ENCODE data around the gene PCDHGA1.

The PCDHGA1 gene

DNA sequence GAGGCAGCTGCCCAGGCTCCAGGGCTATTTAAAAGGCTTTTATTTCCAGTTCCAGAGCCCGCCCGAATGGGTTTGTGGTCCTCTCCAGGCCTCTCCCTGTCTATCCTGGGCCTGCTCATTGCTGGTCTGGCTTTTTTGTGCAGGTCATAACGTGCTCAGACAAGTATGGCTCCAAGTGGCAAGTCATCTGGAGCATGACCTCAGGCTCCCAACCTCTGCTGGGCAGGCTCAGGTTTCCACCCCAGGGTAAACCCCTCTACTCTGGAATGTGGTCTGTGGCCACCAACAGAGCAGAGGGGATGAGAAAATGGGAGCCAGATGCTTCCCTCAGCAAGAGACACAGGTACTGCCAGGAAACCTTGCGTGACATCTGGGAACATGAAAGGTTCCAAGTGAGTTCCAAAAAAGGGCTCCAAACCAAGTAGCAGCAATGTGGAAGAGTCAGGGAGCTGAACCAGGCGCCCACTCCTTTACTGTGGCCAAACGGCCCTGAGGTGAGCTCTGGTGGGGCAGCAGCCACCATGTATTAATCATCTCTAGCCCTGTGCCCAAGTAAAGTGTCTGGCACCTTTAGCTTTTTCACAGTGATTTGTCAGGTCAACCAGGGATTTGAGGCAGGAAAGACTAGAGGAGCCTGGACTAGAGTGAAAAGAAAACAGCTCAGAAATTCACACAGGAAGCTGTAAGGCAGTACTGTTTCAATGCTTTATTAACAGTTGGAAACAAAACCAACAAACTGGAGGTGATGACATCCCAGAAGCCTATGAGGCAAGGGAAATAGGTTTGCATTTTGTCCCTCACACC is 184.2 kb downstream of the PCDHGA1 start:
- DNase-seq (ENCODE audit: low spot score): no peak

DNA sequence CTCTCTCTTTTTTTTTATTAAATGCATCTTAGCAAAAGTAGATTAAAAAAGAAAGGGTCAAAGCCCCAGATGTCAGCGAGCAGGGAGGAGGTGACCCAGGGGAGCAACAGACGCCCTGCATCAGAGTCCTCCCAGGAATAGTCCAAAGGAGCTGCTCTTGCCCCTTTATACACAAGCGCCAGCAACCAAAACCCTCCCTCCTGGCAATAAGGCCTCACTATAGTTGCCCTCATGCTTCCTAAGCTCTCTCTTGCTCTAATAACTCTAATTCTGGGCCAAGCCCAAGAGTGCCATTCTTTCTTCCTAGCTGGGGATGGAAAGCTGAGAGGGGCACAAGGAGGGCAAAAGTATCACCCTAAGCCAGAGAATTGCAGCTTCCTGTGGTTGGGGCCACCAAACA is 184.8 kb downstream of the PCDHGA1 start:
- DNase-seq (ENCODE audit: low spot score): no peak

- DNase-seq (ENCODE audit: low spot score): no peak
These were observed 185.8 kb downstream of the PCDHGA1 start for GRCh38 chr5:141515946-141516671.

DNA sequence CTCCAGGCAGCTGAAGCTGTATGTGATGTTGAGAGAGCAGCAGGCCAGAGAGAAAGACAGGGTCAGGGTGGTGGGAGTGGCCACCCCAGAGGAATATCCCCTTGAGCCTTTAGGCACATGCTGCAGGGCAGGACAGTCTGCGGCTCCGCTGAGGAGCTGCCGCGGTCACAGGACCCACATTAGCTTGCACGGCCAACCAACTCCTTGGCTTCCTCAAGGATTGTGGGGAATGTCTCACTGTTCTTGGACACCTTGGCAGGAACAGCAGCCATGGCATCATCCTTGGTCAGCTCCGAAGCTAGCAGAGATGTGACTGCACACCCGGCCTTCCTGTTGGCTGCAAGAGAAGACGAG is 186.3 kb downstream of the PCDHGA1 start:
- no peak for DNase-seq (ENCODE audit: low spot score)

GRCh38 chr5:141517312-141517711 is 187.0 kb downstream of the PCDHGA1 start:
- DNase-seq (ENCODE audit: low spot score): no peak

- DNase-seq (ENCODE audit: low spot score): no peak
These were observed 187.7 kb downstream of the PCDHGA1 start for GRCh38 chr5:141517880-141518617.

- DNase-seq (ENCODE audit: low spot score): no peak
These were observed 188.3 kb downstream of the PCDHGA1 start for GRCh38 chr5:141518618-141519015.

GRCh38 chr5:141519605-141520565 is 189.6 kb downstream of the PCDHGA1 start:
- no peak for DNase-seq (ENCODE audit: low spot score)

GRCh38 chr5:141521244-141521781 is 191.0 kb downstream of the PCDHGA1 start:
- DNase-seq (ENCODE audit: low spot score): peak; percentile 96

DNA sequence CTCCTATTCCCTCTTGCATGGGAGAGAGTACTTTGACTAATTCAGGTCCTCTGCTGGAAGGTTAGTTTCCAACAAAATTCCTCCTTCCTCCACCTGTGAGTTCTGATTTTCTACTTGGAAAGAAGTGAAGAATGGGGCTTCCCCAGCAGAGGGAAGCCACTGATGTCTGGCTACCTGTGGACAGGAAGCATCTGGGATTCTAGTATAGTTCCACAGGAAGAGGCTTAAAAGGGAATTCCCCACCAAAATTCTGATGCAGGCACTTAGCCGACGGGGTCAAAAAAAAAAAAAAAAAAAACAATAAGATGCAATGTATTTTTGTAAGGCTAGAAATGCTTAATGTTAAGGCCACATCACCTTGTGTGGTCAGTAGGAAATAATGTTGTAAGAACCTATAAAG is 192.0 kb downstream of the PCDHGA1 start:
- DNase-seq (ENCODE audit: low spot score): no peak

- DNase-seq (ENCODE audit: low spot score): no peak
These were observed 193.7 kb downstream of the PCDHGA1 start for GRCh38 chr5:141523991-141524390.

DNA sequence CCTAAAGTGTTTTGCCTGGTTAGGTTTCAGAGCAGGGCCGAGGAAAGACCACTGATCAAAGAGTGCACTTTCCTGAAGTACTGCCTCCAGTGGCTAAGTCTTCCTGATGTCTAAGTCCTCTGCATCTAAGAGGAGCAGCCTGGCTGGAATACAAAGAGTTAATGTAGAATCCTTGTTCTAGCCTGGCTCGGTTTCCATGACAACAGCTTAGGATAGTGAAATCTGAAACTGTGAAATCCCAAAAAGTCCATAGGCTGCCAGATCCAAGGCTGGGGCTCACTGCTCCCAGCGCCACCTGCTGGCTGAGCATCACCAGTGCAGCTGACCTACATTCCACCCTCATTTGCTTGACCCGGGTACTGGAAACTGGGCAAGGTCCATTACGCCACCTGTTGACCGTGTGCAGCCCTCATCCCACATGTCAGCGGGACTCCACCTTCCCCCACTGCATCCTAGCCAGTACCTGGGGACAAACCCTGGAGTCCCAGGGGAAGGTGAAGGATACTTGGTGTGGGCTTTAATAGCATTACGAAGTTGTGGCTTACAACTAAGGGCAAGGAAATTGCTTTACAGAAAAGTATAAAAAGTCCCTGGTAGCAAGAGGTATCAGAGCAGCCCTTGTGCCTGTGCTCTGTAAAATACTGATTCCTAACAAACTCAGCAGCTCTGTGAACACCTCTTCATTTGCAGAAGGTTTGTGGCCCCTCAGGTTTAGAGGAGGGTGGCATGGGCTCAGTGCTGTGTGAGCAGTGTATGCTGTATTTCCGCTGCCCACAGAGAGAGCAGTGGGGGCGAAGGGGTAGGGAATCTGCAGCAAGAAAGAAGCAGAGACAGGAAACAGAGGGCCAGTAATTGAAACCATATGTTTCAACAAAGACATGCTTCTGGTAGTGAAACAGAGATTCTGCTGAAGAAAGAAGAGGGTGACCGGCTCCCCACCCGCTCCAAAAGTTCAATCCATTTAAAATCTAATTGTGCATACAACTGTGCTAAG is 194.6 kb downstream of the PCDHGA1 start:
- DNase-seq (ENCODE audit: low spot score): peak; percentile 81

- no peak for DNase-seq (ENCODE audit: low spot score)
These were observed 195.3 kb downstream of the PCDHGA1 start for GRCh38 chr5:141525653-141526052.

- DNase-seq (ENCODE audit: low spot score): no peak
These were observed 197.1 kb downstream of the PCDHGA1 start for GRCh38 chr5:141527426-141527825.

DNA sequence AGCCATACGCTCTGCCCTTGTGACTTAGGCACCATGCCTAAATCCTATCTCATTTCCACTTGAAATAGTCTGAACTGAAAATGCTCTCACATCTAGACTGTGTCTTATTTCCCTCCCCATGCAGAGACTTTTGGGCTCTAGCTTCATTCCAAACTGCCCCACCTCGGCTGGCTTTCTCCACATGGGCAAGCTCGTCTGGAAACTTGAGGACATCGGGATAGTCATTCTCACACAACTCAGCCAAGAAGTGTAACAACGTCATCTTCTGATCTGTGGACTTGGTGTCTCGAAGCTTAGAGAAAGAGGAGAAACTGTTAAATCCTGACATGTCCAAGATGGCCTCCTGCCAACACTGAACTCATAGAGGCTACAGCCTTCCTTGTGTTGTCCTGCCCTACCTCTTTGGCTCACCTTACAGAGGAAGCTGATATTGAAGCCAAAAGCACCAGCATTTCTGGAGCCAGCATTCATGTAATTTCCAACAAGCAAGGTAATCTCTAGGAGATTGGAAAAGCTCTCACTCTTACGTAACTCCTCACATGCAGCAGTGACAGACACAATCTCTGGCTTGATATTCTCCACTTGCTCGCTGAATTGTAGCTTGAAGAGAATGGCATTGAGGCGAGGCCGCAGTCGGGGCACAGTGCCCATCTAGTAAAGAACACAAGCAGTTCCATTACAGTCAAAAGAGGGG is 198.1 kb downstream of the PCDHGA1 start:
- DNase-seq (ENCODE audit: low spot score): no peak

GRCh38 chr5:141529002-141529401 is 198.7 kb downstream of the PCDHGA1 start:
- DNase-seq (ENCODE audit: low spot score): no peak

GRCh38 chr5:141529873-141530272 is 199.6 kb downstream of the PCDHGA1 start:
- DNase-seq (ENCODE audit: low spot score): no peak

GRCh38 chr5:141532726-141533125 is 202.4 kb downstream of the PCDHGA1 start:
- no peak for DNase-seq (ENCODE audit: low spot score)

DNA sequence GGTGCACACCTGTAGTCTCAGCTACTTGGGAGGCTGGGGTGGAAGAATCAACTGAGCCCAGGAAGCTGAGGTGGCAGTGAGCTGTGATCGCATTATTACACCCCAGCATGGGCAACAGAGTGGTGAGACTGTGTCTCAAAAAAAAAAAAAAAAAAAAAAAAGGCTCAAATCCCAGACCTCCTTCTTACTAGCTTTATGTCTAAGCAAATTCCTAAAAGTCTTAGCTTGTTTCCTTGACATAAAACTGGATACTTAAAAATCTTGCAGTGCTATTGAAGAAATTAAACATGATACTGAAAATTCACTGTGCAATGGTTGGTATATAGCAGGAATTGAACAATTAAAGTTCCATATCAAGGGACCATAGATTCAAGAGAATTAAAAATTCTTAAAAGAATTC is 203.6 kb downstream of the PCDHGA1 start:
- no peak for DNase-seq (ENCODE audit: low spot score)
